ENCODE data around the gene IGF2BP2.

- TF ChIP-seq CTCF (IDR thresholded peaks at IDR 0.05; ENCODE audit: poor library complexity) (no peak), EZH2 (IDR thresholded peaks at IDR 0.05; ENCODE audit: borderline replicate concordance) (no peak)
Measured at GRCh38 chr3:185846037-185846436, 21.2 kb upstream of the IGF2BP2 start.

All from hepatocyte (in vitro differentiated cells).